Left kidney (tissue), 8 donors: Measurements from ENCODE around the gene ACOX2. TPM values are rescaled to one million over a fixed set of nuclear protein-coding genes. Genes with fewer than 3 reads are reported as not detected.

ENCODE experiments used
- DNase-seq: peaks from one replicate; pipeline ENCODE4 v3.0.0-alpha.2; 2013
- long read RNA-seq, 8 donors: transcript quantifications; one replicate each; lab custom pipeline, GENCODE V29; 2026
- polyA plus RNA-seq: library from polyadenylated mRNA; unstranded; fragments of 120-200 nt; gene quantifications from one replicate; pipeline ENCODE4 v1.2.1, GENCODE V29; 2013; ENCODE audit not compliant: insufficient read length

Gene ACOX2
- 38.6 TPM for polyA plus RNA-seq
- long read RNA-seq, donor 1, partial matches to known transcripts = 0 of 3 reads
- long read RNA-seq, donor 1, other reads (novel, unspliced or antisense) = 0 of 3 reads
- long read RNA-seq, donor 2, partial matches to known transcripts = 0 of 1 reads
- long read RNA-seq, donor 2, other reads (novel, unspliced or antisense) = 0 of 1 reads
- long read RNA-seq, donor 3, partial matches to known transcripts = 0 of 3 reads
- long read RNA-seq, donor 3, other reads (novel, unspliced or antisense) = 0 of 3 reads
- long read RNA-seq, donor 4 = 0 reads
- long read RNA-seq, donor 5, partial matches to known transcripts = 0 of 6 reads
- long read RNA-seq, donor 5, other reads (novel, unspliced or antisense) = 0 of 6 reads
- long read RNA-seq, donor 6, partial matches to known transcripts = 0 of 3 reads
- long read RNA-seq, donor 6, other reads (novel, unspliced or antisense) = 0 of 3 reads
- long read RNA-seq, donor 7, partial matches to known transcripts = 0 of 3 reads
- long read RNA-seq, donor 7, other reads (novel, unspliced or antisense) = 0 of 3 reads
- long read RNA-seq, donor 8, partial matches to known transcripts = 0 of 2 reads
- long read RNA-seq, donor 8, other reads (novel, unspliced or antisense) = 0 of 2 reads

GRCh38 chr3:58536501-58537411 lies at the start of gene ACOX2:
ACOX2 (minus strand) TSS chr3:58537190; CDS start chr3:58535106, 2,084 bp downstream.
- DNase-seq = no peak

GRCh38 chr3:58585994-58586393 lies 49.0 kb upstream of the ACOX2 start:
- peak; percentile 77 for DNase-seq

- peak; percentile 78 for DNase-seq
Measured at GRCh38 chr3:58585005-58585786, 48.2 kb upstream of the ACOX2 start.

- no peak for DNase-seq
Measured at GRCh38 chr3:58584690-58585004, 47.7 kb upstream of the ACOX2 start.

- DNase-seq = peak; percentile 85
Measured at GRCh38 chr3:58581328-58582091, 44.5 kb upstream of the ACOX2 start.

GRCh38 chr3:58580826-58581327 lies 43.9 kb upstream of the ACOX2 start:
- DNase-seq = no peak

- no peak for DNase-seq
Measured at GRCh38 chr3:58578873-58579272, 41.9 kb upstream of the ACOX2 start.

- DNase-seq = no peak
Measured at GRCh38 chr3:58577269-58577821, 40.4 kb upstream of the ACOX2 start, which contains the start of gene FAM107A. FAM107A (minus strand) TSS chr3:58577391; CDS start chr3:58569860, 7,531 bp downstream.

GRCh38 chr3:58576716-58577115 lies 39.7 kb upstream of the ACOX2 start:
- no peak for DNase-seq

GRCh38 chr3:58575971-58576652 lies 39.1 kb upstream of the ACOX2 start:
- no peak for DNase-seq

- DNase-seq = no peak
Measured at GRCh38 chr3:58574682-58575081, 37.7 kb upstream of the ACOX2 start.

- no peak for DNase-seq
Measured at GRCh38 chr3:58574106-58574505, 37.1 kb upstream of the ACOX2 start.

GRCh38 chr3:58573640-58574039 lies 36.6 kb upstream of the ACOX2 start:
- DNase-seq = no peak

- DNase-seq = no peak
Measured at GRCh38 chr3:58572634-58573230, 35.7 kb upstream of the ACOX2 start.

- no peak for DNase-seq
Measured at GRCh38 chr3:58572013-58572633, 35.1 kb upstream of the ACOX2 start.

GRCh38 chr3:58570851-58571250 lies 33.9 kb upstream of the ACOX2 start:
- DNase-seq = no peak

- DNase-seq = no peak
Measured at GRCh38 chr3:58569287-58570001, 32.5 kb upstream of the ACOX2 start.
